ENCODE measurements around the gene SETBP1.
A peak's percentile ranks its signal among the peaks of the same experiment; 100 is the strongest.

The SETBP1 gene

GRCh38 chr18:44934901-44935300 lies 254.2 kb downstream of the SETBP1 start:
- H3K4ac ChIP-seq (ENCODE audit: low read depth in 1 of 2, low read length in 2 of 2), result no peak overlapping the region
- no peaks in the 10 kb centered on the region for H3K4me1 ChIP-seq (ENCODE audit: control insufficient read depth, insufficient read depth, low read depth, low read length)
- no peak for DNase-seq
- H3K4me2 ChIP-seq (ENCODE audit: low read length, poor library complexity, severe bottlenecking), result no peak overlapping the region
- H3K9ac ChIP-seq (ENCODE audit: low read length), result no peak overlapping the region
- no peak overlapping the region for H2BK5ac ChIP-seq (ENCODE audit: low read depth, low read length, poor library complexity, severe bottlenecking)
- H3K18ac ChIP-seq (ENCODE audit: low read depth in 1 of 2, low read length in 2 of 2), result no peak overlapping the region
- 100% methylated on average over 1 of the region's 2 CpGs for WGBS
- H3K27me3 ChIP-seq (ENCODE audit: control insufficient read depth in 1 of 2, insufficient read depth in 1 of 2, low read length in 2 of 2), result no peaks in the 10 kb centered on the region
- H4K8ac ChIP-seq (ENCODE audit: low read length), result no peak overlapping the region
- H2BK15ac ChIP-seq (ENCODE audit: low read depth, poor library complexity, severe bottlenecking), result no peak overlapping the region
- no peak overlapping the region for H3K14ac ChIP-seq (ENCODE audit: low read length in 2 of 2)
- no peak overlapping the region for H4K91ac ChIP-seq (ENCODE audit: low read length)
- no peak overlapping the region for H2AFZ ChIP-seq (ENCODE audit: low read depth, low read length)
- H3K23ac ChIP-seq (ENCODE audit: low read length in 2 of 2), result no peak overlapping the region
- H3K27ac ChIP-seq (ENCODE audit: low read length, poor library complexity, severe bottlenecking), result no peak overlapping the region
- no peak overlapping the region for H3K4me3 ChIP-seq (ENCODE audit: insufficient read depth in 1 of 2, low read depth in 1 of 2, low read length in 2 of 2)
- no peak overlapping the region for H2BK12ac ChIP-seq (ENCODE audit: low read length in 2 of 2)
- no peak overlapping the region for H2AK5ac ChIP-seq (ENCODE audit: low read length, severe bottlenecking)
- H3K79me1 ChIP-seq (replicated peaks; ENCODE audit: low read length, poor library complexity, severe bottlenecking), result peaks cover 25% of the 10 kb centered on the region
- H2BK120ac ChIP-seq (ENCODE audit: low read depth, low read length), result no peak overlapping the region
- H3K36me3 ChIP-seq (ENCODE audit: control insufficient read depth in 1 of 2, insufficient read depth in 2 of 2, low read depth in 1 of 2, low read length in 2 of 2), result peaks cover 0 to 11% of the 10 kb centered on the region in 2 experiments
- no peaks in the 10 kb centered on the region for H3K9me3 ChIP-seq (ENCODE audit: control insufficient read depth, low read length)

- Histone ChIP-seq H2BK5ac (ENCODE audit: low read depth, low read length, poor library complexity, severe bottlenecking) (no peak overlapping the region), H3K79me1 (replicated peaks; ENCODE audit: low read length, poor library complexity, severe bottlenecking) (peaks cover 25% of the 10 kb centered on the region), H3K4ac (ENCODE audit: low read depth in 1 of 2, low read length in 2 of 2) (no peak overlapping the region), H2BK15ac (ENCODE audit: low read depth, poor library complexity, severe bottlenecking) (no peak overlapping the region), H3K9ac (ENCODE audit: low read length) (no peak overlapping the region), H2AK5ac (ENCODE audit: low read length, severe bottlenecking) (no peak overlapping the region), H2BK12ac (ENCODE audit: low read length in 2 of 2) (no peak overlapping the region), H3K36me3 (ENCODE audit: control insufficient read depth in 1 of 2, insufficient read depth in 2 of 2, low read depth in 1 of 2, low read length in 2 of 2) (peaks cover 0 to 11% of the 10 kb centered on the region in 2 experiments), H3K4me3 (ENCODE audit: insufficient read depth in 1 of 2, low read depth in 1 of 2, low read length in 2 of 2) (no peak overlapping the region), H3K27me3 (ENCODE audit: control insufficient read depth in 1 of 2, insufficient read depth in 1 of 2, low read length in 2 of 2) (no peaks in the 10 kb centered on the region), H3K27ac (ENCODE audit: low read length, poor library complexity, severe bottlenecking) (no peak overlapping the region), H2BK120ac (ENCODE audit: low read depth, low read length) (no peak overlapping the region), H3K4me1 (ENCODE audit: control insufficient read depth, insufficient read depth, low read depth, low read length) (no peaks in the 10 kb centered on the region), H3K9me3 (ENCODE audit: control insufficient read depth, low read length) (no peaks in the 10 kb centered on the region), H2AFZ (ENCODE audit: low read depth, low read length) (no peak overlapping the region), H4K91ac (ENCODE audit: low read length) (no peak overlapping the region), H3K23ac (ENCODE audit: low read length in 2 of 2) (no peak overlapping the region), H4K8ac (ENCODE audit: low read length) (no peak overlapping the region), H3K14ac (ENCODE audit: low read length in 2 of 2) (no peak overlapping the region), H3K18ac (ENCODE audit: low read depth in 1 of 2, low read length in 2 of 2) (no peak overlapping the region), H3K4me2 (ENCODE audit: low read length, poor library complexity, severe bottlenecking) (no peak overlapping the region)
- DNase-seq, result no peak
Observed at GRCh38 chr18:44935455-44935854, 254.8 kb downstream of the SETBP1 start.

- H3K4me3 ChIP-seq (ENCODE audit: insufficient read depth in 1 of 2, low read depth in 1 of 2, low read length in 2 of 2), result no peak overlapping the region
- no peak overlapping the region for H4K8ac ChIP-seq (ENCODE audit: low read length)
- no peak overlapping the region for H2BK15ac ChIP-seq (ENCODE audit: low read depth, poor library complexity, severe bottlenecking)
- no peak overlapping the region for H2BK12ac ChIP-seq (ENCODE audit: low read length in 2 of 2)
- H3K4me1 ChIP-seq (ENCODE audit: control insufficient read depth, insufficient read depth, low read depth, low read length), result no peaks in the 10 kb centered on the region
- peaks cover 25% of the 10 kb centered on the region for H3K79me1 ChIP-seq (replicated peaks; ENCODE audit: low read length, poor library complexity, severe bottlenecking)
- no peak overlapping the region for H3K23ac ChIP-seq (ENCODE audit: low read length in 2 of 2)
- H2AFZ ChIP-seq (ENCODE audit: low read depth, low read length), result no peak overlapping the region
- DNase-seq, result no peak
- no peak overlapping the region for H2BK5ac ChIP-seq (ENCODE audit: low read depth, low read length, poor library complexity, severe bottlenecking)
- 92% methylated on average over 6 of the region's 6 CpGs for WGBS
- H2AK5ac ChIP-seq (ENCODE audit: low read length, severe bottlenecking), result no peak overlapping the region
- H3K9ac ChIP-seq (ENCODE audit: low read length), result no peak overlapping the region
- H3K18ac ChIP-seq (ENCODE audit: low read depth in 1 of 2, low read length in 2 of 2), result no peak overlapping the region
- no peak overlapping the region for H4K91ac ChIP-seq (ENCODE audit: low read length)
- H3K4me2 ChIP-seq (ENCODE audit: low read length, poor library complexity, severe bottlenecking), result no peak overlapping the region
- peaks cover 0 to 11% of the 10 kb centered on the region in 2 experiments for H3K36me3 ChIP-seq (ENCODE audit: control insufficient read depth in 1 of 2, insufficient read depth in 2 of 2, low read depth in 1 of 2, low read length in 2 of 2)
- H3K27ac ChIP-seq (ENCODE audit: low read length, poor library complexity, severe bottlenecking), result no peak overlapping the region
- no peak overlapping the region for H2BK120ac ChIP-seq (ENCODE audit: low read depth, low read length)
- no peaks in the 10 kb centered on the region for H3K27me3 ChIP-seq (ENCODE audit: control insufficient read depth in 1 of 2, insufficient read depth in 1 of 2, low read length in 2 of 2)
- H3K4ac ChIP-seq (ENCODE audit: low read depth in 1 of 2, low read length in 2 of 2), result no peak overlapping the region
- H3K14ac ChIP-seq (ENCODE audit: low read length in 2 of 2), result no peak overlapping the region
- no peaks in the 10 kb centered on the region for H3K9me3 ChIP-seq (ENCODE audit: control insufficient read depth, low read length)
Observed at GRCh38 chr18:44936485-44936884, 255.8 kb downstream of the SETBP1 start.

- H3K14ac ChIP-seq (ENCODE audit: low read length in 2 of 2), result no peak overlapping the region
- no peak overlapping the region for H4K91ac ChIP-seq (ENCODE audit: low read length)
- H3K4ac ChIP-seq (ENCODE audit: low read depth in 1 of 2, low read length in 2 of 2), result no peak overlapping the region
- peak overlapping the region; percentile 8 for H2BK15ac ChIP-seq (ENCODE audit: low read depth, poor library complexity, severe bottlenecking)
- peaks cover 25% of the 10 kb centered on the region for H3K79me1 ChIP-seq (replicated peaks; ENCODE audit: low read length, poor library complexity, severe bottlenecking)
- H2BK5ac ChIP-seq (ENCODE audit: low read depth, low read length, poor library complexity, severe bottlenecking), result no peak overlapping the region
- H3K23ac ChIP-seq (ENCODE audit: low read length in 2 of 2), result no peak overlapping the region
- H3K36me3 ChIP-seq (ENCODE audit: control insufficient read depth in 1 of 2, insufficient read depth in 2 of 2, low read depth in 1 of 2, low read length in 2 of 2), result peaks cover 0 to 11% of the 10 kb centered on the region in 2 experiments
- no peak overlapping the region for H3K9ac ChIP-seq (ENCODE audit: low read length)
- H2AFZ ChIP-seq (ENCODE audit: low read depth, low read length), result no peak overlapping the region
- no peaks in the 10 kb centered on the region for H3K9me3 ChIP-seq (ENCODE audit: control insufficient read depth, low read length)
- peak overlapping the region; percentile 77 for H2AK5ac ChIP-seq (ENCODE audit: low read length, severe bottlenecking)
- H2BK12ac ChIP-seq (ENCODE audit: low read length in 2 of 2), result peak overlapping the region in 1 of 2 experiments; percentile 6
- no peak overlapping the region for H3K4me3 ChIP-seq (ENCODE audit: insufficient read depth in 1 of 2, low read depth in 1 of 2, low read length in 2 of 2)
- 51% methylated on average over 11 of the region's 12 CpGs for WGBS
- no peak overlapping the region for H3K4me2 ChIP-seq (ENCODE audit: low read length, poor library complexity, severe bottlenecking)
- H3K27me3 ChIP-seq (ENCODE audit: control insufficient read depth in 1 of 2, insufficient read depth in 1 of 2, low read length in 2 of 2), result no peaks in the 10 kb centered on the region
- no peak overlapping the region for H3K27ac ChIP-seq (ENCODE audit: low read length, poor library complexity, severe bottlenecking)
- H3K18ac ChIP-seq (ENCODE audit: low read depth in 1 of 2, low read length in 2 of 2), result peak overlapping the region in 1 of 2 experiments; percentile 41
- no peak overlapping the region for H4K8ac ChIP-seq (ENCODE audit: low read length)
- H2BK120ac ChIP-seq (ENCODE audit: low read depth, low read length), result no peak overlapping the region
- DNase-seq, result no peak
- H3K4me1 ChIP-seq (ENCODE audit: control insufficient read depth, insufficient read depth, low read depth, low read length), result no peaks in the 10 kb centered on the region
Observed at GRCh38 chr18:44937960-44938719, 257.5 kb downstream of the SETBP1 start.
